NCI-H524 (cell line): Measurements from ENCODE around the gene MTA2.
A peak's percentile ranks its signal among the peaks of the same experiment; 100 is the strongest.
"Not testable (repeated sequence)": the region's sequence is repeated elsewhere in the genome, so short reads cannot be mapped to it uniquely, and the experiment has no call there.

Source experiments
- DNase-seq, 2 experiments: peaks; one replicate each; lab custom pipeline; 2025; lab: John Stamatoyannopoulos, UW

The MTA2 gene

GRCh38 chr11:62592146-62592815 is 9.4 kb downstream of the MTA2 start:
- DNase-seq: peak in 1 of 2 experiments; percentile 33

- peak; percentile 96 to 99 for DNase-seq
Observed at GRCh38 chr11:62591448-62592145, 10.1 kb downstream of the MTA2 start, which contains the start of gene TUT1. Gene TUT1, minus strand, starts transcription at chr11:62591523. Its CDS starts 38 bp downstream, at chr11:62591485.

- DNase-seq: no peak
Observed at GRCh38 chr11:62588966-62589637, 12.6 kb downstream of the MTA2 start.

GRCh38 chr11:62585356-62585755 is 16.3 kb downstream of the MTA2 start:
- not testable (repeated sequence) for DNase-seq

GRCh38 chr11:62581735-62582134 is 19.9 kb downstream of the MTA2 start:
- DNase-seq: not testable (repeated sequence)

GRCh38 chr11:62580959-62581715 is 20.5 kb downstream of the MTA2 start:
- no peak for DNase-seq

GRCh38 chr11:62579252-62579651 is 22.4 kb downstream of the MTA2 start:
- no peak for DNase-seq

- no peak for DNase-seq
Observed at GRCh38 chr11:62578541-62578940, 23.1 kb downstream of the MTA2 start.

GRCh38 chr11:62577046-62577714 is 24.5 kb downstream of the MTA2 start:
- DNase-seq: no peak

GRCh38 chr11:62575837-62576236 is 25.8 kb downstream of the MTA2 start:
- no peak for DNase-seq

GRCh38 chr11:62575156-62575555 is 26.5 kb downstream of the MTA2 start:
- DNase-seq: no peak

GRCh38 chr11:62574363-62575071 is 27.1 kb downstream of the MTA2 start:
- DNase-seq: peak in 1 of 2 experiments; percentile 73

GRCh38 chr11:62573592-62574362 is 27.9 kb downstream of the MTA2 start, which contains the start of gene EEF1G:
Gene EEF1G, minus strand, starts transcription at chr11:62573891. Its CDS starts 49 bp downstream, at chr11:62573842.
- DNase-seq: peak; percentile 97 to 99

GRCh38 chr11:62573006-62573591 is 28.6 kb downstream of the MTA2 start:
- DNase-seq: peak in 1 of 2 experiments; percentile 37

GRCh38 chr11:62572431-62572830 is 29.2 kb downstream of the MTA2 start:
- DNase-seq: no peak

GRCh38 chr11:62571493-62571892 is 30.2 kb downstream of the MTA2 start:
- not testable (repeated sequence) for DNase-seq

- DNase-seq: not testable (repeated sequence)
Observed at GRCh38 chr11:62570903-62571302, 30.8 kb downstream of the MTA2 start.

- no peak for DNase-seq
Observed at GRCh38 chr11:62569611-62570010, 32.1 kb downstream of the MTA2 start.

- DNase-seq: no peak
Observed at GRCh38 chr11:62567018-62567633, 34.5 kb downstream of the MTA2 start.
